Measurements from ENCODE around the gene PRDM8.

DNA sequence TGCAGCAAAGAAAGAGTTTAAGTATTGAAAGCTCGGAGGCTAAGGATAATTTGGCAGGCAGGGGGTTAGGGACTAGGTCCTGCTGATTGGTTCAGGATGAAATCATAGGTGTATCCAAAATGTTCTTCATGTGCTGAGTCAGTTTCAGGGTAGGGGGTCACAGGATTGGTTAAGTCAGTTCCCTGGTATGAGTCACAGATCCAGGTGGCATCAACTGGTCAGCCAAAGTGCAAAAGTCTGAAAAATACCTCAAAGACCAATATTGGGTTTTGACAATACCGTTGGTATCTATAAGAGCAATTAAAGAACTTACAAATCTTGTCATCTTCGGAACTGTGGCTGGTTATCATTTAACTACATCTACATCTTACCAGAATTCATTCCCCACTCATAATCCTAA, 25.6 kb upstream of the PRDM8 start:
- TF ChIP-seq, protein P1, sequence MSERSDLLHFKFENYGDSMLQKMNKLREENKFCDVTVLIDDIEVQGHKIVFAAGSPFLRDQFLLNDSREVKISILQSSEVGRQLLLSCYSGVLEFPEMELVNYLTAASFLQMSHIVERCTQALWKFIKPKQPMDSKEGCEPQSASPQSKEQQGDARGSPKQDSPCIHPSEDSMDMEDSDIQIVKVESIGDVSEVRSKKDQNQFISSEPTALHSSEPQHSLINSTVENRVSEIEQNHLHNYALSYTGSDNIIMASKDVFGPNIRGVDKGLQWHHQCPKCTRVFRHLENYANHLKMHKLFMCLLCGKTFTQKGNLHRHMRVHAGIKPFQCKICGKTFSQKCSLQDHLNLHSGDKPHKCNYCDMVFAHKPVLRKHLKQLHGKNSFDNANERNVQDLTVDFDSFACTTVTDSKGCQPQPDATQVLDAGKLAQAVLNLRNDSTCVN (tag by site-specific recombination; optimal IDR thresholded peaks at IDR 0.05) = no peak
- no peak for TF ChIP-seq ZNF24 (tag by site-specific recombination; IDR thresholded peaks at IDR 0.05)
- TF ChIP-seq, protein P2, sequence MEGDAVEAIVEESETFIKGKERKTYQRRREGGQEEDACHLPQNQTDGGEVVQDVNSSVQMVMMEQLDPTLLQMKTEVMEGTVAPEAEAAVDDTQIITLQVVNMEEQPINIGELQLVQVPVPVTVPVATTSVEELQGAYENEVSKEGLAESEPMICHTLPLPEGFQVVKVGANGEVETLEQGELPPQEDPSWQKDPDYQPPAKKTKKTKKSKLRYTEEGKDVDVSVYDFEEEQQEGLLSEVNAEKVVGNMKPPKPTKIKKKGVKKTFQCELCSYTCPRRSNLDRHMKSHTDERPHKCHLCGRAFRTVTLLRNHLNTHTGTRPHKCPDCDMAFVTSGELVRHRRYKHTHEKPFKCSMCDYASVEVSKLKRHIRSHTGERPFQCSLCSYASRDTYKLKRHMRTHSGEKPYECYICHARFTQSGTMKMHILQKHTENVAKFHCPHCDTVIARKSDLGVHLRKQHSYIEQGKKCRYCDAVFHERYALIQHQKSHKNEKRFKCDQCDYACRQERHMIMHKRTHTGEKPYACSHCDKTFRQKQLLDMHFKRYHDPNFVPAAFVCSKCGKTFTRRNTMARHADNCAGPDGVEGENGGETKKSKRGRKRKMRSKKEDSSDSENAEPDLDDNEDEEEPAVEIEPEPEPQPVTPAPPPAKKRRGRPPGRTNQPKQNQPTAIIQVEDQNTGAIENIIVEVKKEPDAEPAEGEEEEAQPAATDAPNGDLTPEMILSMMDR (tag by site-specific recombination; IDR thresholded peaks at IDR 0.05) = no peak
- TF ChIP-seq, protein P3, sequence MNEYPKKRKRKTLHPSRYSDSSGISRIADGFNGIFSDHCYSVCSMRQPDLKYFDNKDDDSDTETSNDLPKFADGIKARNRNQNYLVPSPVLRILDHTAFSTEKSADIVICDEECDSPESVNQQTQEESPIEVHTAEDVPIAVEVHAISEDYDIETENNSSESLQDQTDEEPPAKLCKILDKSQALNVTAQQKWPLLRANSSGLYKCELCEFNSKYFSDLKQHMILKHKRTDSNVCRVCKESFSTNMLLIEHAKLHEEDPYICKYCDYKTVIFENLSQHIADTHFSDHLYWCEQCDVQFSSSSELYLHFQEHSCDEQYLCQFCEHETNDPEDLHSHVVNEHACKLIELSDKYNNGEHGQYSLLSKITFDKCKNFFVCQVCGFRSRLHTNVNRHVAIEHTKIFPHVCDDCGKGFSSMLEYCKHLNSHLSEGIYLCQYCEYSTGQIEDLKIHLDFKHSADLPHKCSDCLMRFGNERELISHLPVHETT (tag by site-specific recombination; IDR thresholded peaks at IDR 0.05) = no peak
- TF ChIP-seq, protein P4, sequence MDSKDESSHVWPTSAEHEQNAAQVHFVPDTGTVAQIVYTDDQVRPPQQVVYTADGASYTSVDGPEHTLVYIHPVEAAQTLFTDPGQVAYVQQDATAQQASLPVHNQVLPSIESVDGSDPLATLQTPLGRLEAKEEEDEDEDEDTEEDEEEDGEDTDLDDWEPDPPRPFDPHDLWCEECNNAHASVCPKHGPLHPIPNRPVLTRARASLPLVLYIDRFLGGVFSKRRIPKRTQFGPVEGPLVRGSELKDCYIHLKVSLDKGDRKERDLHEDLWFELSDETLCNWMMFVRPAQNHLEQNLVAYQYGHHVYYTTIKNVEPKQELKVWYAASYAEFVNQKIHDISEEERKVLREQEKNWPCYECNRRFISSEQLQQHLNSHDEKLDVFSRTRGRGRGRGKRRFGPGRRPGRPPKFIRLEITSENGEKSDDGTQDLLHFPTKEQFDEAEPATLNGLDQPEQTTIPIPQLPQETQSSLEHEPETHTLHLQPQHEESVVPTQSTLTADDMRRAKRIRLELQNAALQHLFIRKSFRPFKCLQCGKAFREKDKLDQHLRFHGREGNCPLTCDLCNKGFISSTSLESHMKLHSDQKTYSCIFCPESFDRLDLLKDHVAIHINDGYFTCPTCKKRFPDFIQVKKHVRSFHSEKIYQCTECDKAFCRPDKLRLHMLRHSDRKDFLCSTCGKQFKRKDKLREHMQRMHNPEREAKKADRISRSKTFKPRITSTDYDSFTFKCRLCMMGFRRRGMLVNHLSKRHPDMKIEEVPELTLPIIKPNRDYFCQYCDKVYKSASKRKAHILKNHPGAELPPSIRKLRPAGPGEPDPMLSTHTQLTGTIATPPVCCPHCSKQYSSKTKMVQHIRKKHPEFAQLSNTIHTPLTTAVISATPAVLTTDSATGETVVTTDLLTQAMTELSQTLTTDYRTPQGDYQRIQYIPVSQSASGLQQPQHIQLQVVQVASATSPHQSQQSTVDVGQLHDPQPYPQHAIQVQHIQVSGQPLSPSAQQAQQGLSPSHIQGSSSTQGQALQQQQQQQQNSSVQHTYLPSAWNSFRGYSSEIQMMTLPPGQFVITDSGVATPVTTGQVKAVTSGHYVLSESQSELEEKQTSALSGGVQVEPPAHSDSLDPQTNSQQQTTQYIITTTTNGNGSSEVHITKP (tag by site-specific recombination; IDR thresholded peaks at IDR 0.05) = no peak
- TF ChIP-seq ZBTB8A (tag by site-specific recombination; IDR thresholded peaks at IDR 0.05) = no peak
- no peak for TF ChIP-seq TCF7L2 (IDR thresholded peaks at IDR 0.05; ENCODE audit: borderline replicate concordance, low read depth, low read length)
- no peak for TF ChIP-seq ZBTB17 (tag by site-specific recombination; IDR thresholded peaks at IDR 0.05)
- no peak for TF ChIP-seq ZNF266 (tag by site-specific recombination; IDR thresholded peaks at IDR 0.05; ENCODE audit: low read depth)
- no peak for TF ChIP-seq ZNF660 (tag by site-specific recombination; IDR thresholded peaks at IDR 0.05)
